Head of caudate nucleus (tissue), 42 donors: ENCODE data around the gene KCND3.

Experiments
- DNase-seq, 42 donors: peaks; one replicate each; pipeline versions ENCODE4 v3.0.0 to v3.0.0-alpha.2; 2020 to 2021; ENCODE audit warnings: mixed read lengths in 7 of 42
- intact Hi-C: fragments of 100-400 bp; cut with DNase I; formaldehyde crosslinking; loops from one replicate; pipeline ENCODE4 v1.15.0; 2022

KCND3 gene

DNA sequence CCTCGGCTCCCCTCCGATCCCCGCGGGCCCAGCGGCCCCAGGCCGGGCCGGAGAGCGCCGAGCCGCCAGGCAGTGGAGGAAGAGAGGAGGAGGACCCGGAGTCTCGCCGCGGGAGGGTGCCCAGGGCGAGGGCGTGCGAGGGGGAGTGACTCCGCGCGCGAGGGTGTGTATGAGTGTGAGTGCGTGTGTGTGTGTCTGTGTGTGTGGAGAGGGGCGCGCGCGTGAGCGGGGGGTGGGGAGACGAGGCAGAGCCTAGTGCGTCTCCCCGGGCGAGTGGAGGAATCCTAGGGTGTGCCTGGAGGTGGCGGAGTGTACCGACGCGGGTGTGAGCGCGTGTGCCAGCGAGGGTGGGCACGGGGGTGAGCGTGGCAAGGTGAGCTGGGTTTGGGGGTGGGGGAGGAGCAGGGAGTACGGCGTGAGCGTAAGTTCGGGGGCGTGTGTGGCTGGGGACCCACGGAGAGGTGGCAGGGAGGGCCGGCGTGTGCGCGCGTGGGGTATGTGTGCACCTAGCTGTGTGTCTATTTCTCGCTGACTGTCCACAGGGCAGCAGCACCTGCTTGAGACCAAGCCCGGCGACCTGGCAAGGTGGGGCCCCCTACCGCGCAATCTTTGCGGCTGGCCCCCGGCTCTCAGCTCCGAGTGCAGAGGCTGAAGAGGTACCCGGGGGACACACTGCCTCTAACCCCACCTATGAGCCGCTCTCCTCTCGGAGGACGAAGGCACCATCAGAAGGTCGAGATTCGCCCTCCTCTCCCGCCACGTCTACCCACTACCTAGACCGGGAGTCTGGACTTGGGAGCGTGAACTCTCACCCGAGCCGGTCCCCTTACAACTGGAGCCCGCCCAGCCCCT is 784 bp upstream of the KCND3 start:
- intact Hi-C loops, result no loop called here
- DNase-seq, result peak in 40 of 42 donors; percentile 16 to 78 (median 54)

DNA sequence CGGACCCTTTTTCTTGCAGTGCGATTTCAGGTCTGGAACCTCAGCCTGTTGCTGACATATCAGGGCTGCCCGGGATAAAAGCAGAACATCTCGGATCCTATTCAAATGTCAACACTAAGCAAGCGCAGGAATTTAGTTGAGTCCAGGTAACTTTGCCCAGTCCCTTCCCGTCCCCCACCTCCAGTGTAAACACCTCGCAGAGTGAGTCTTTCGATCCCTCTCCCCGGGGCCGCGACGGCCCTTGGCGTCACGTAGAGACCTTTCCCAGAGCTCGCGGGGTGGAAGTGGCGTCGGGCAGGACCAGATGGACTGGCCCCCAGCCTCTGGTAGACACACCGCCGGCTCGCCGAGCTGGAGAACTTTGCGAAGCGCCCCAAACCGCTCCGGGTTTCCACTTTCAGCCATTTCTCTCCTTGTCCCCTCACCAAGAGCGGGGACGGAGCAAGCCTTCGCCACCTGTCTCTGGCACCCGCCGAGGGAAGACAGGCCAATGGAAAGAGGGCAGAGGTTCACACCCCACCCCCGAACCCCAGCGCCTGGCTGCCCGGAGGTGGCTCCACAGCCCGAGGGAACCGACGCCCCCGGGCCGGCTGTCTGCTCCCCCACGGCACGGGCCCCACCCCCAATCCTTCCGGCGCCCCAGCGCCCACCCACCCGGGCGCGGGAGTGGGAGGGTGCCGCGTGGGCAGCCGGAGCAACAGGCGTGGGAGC is 570 bp downstream of the KCND3 start:
- intact Hi-C loops, result no loop called here
- DNase-seq, result peak in 30 of 42 donors; percentile 7 to 63 (median 32)

- DNase-seq, result no peak
- intact Hi-C loops, result no loop called here
Observed at GRCh38 chr1:111988377-111988742, 1.1 kb downstream of the KCND3 start.

- intact Hi-C loops, result no loop called here
- DNase-seq, result peak in 2 of 42 donors; percentile 14 to 53
Observed at GRCh38 chr1:111987502-111987901, 2.0 kb downstream of the KCND3 start.

DNA sequence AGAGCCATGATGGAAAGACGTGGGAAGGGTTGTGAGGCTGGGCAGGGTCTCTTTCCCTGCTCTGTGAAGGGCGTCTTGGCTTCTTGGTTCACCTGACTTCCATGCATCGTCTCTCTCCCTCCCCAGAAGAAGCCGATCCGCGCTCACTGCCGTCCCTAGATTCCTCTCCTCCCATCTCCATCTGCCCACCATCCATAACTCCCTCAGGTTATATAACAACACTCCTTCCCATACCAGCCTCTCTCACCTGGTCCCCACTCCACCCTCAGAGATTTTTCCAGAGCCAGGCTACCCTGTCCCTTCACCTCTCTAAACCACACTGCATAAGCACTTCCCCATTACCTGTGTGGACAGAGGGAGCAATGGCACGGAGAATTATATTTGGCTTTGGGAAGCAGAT is 6.0 kb downstream of the KCND3 start:
- intact Hi-C loops, result no loop called here

GRCh38 chr1:111982428-111982827 is 7.0 kb downstream of the KCND3 start:
- DNase-seq, result no peak
- intact Hi-C loops, result no loop called here

More for the DNA sequence above, 6.0 kb downstream of the KCND3 start:
- peak in 1 of 42 donors; percentile 52 for DNase-seq

- no peak for DNase-seq
Observed at GRCh38 chr1:111981871-111982270, 7.6 kb downstream of the KCND3 start.

DNA sequence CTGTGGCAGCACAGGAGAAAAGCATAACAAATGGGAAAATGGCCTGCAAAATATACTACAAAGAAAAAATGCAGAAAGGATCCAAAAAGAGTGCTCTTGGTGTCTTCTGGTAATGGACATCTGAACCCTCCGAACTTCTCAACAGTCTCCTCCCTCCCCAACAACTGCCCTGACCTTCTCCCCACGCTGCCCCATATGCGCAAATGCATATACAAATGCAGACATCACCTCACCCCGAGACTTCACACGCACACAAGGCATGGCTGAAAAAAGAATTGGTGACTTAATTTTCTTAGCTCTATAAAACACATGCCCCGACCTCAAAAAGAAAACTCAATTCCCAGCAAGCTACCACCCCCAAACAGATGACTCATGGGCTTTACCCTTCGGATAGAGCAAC is 8.4 kb downstream of the KCND3 start:
- peak in 2 of 42 donors; percentile 21 to 66 for DNase-seq
- intact Hi-C loops, result no loop called here

More at GRCh38 chr1:111981871-111982270, 7.6 kb downstream of the KCND3 start:
- intact Hi-C loops, result no loop called here

DNA sequence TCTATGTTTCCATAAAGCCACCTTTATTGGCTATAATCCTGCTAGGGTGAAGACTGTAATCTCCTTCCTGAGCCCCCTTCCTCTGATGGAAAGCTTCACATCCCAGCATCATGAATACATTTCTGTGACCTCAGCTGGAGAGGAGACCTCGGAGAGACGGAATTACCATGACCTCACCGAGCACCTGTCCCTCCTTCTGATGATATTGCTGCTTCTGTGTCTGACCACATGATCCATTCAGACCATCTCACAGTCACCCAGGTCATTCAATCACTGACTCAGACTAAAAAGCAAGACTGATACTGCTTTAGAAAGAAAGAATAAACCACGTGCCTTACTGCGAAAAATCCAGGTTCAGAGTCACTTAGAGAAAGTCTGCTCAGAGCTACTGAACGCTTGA is 8.8 kb downstream of the KCND3 start:
- no peak for DNase-seq
- intact Hi-C loops, result no loop called here

DNA sequence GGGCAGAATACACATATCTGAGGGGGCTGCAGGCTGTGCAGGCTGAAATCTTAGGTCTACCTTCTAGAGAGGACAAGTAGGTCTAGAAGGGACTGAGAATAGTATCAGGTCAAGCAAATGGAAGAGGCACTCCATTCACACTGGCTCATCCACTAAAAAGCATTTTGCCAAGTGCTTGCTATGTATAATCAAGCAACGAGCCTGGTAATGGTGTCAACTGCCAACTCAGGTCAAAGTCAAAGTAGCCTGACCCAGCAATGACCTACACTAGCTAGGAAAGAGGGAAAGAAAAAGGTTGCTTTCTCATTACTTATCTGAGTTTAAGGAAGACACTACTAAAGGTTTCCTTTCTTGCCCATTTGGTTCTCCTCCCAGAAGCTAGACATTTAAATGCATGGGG is 10.8 kb downstream of the KCND3 start:
- intact Hi-C loops, result no loop called here
- DNase-seq, result no peak

DNA sequence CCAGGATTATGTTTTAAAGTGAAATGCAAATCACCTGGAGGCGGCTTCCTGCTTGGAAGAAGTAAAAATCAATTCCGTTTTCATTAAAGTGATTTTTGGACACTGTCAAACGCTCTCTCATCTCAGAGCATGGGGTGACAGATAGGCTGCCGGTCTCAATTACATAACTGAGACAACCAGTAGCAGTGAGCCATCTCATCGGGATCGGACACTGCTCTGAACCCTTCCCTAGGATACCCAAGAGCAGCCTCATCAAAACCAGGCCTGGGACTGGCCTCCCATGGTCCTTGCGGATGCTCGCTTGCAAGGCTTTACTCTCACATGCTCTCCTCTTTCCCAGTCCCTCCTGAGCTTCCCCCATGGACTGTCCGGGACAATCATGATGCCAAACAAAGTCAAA is 12.1 kb downstream of the KCND3 start:
- intact Hi-C loops, result no loop called here
- no peak for DNase-seq

GRCh38 chr1:111976842-111977241 is 12.6 kb downstream of the KCND3 start:
- no peak for DNase-seq
- intact Hi-C loops, result no loop called here

- intact Hi-C loops, result no loop called here
- no peak for DNase-seq
Observed at GRCh38 chr1:111976332-111976731, 13.1 kb downstream of the KCND3 start.

- DNase-seq, result no peak
Observed at GRCh38 chr1:111973150-111973790, 16.2 kb downstream of the KCND3 start.

DNA sequence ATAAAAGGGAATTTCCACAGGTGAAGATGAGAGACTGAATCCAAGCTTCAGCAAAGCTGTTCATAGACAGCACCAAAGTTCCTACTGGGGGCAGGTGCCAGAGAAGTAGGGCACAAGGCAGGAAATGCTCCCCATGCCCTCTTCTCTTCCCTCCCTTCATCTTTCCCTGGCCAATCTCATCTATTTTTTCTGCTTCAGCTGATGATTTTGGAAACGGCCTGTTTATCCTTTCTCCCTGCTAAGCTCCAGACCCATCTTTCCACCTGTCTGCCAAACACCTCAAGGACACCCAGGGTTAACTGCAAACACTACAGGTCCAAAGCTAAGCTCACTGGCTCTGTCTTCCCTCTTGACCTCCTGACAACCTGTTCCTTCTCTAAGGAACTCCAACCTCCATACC is 18.1 kb downstream of the KCND3 start:
- DNase-seq, result no peak
- intact Hi-C loops, result no loop called here

More at GRCh38 chr1:111973150-111973790, 16.2 kb downstream of the KCND3 start:
- intact Hi-C loops, result no loop called here

GRCh38 chr1:111968511-111968910 is 21.0 kb downstream of the KCND3 start:
- no peak for DNase-seq
- intact Hi-C loops, result no loop called here

DNA sequence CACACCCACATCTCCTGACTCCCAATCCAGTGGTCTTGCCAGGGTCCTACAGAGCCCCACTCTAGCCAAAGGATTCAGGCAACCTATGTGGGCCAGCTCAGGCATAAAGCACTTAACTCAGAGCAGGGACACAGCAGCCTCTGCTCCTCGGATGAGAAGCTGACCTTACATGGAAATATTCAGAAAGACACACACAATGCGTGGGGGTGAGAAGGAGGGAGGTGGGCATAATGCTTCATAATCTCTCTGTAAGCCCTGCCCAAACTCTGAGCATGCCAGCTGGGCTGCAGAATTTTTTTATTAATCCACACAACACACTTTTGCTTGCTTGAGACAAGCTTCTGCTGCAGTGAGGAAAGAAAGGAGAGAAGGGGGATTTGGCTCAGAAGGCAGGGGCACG is 21.6 kb downstream of the KCND3 start:
- DNase-seq, result no peak
- intact Hi-C loops, result no loop called here

DNA sequence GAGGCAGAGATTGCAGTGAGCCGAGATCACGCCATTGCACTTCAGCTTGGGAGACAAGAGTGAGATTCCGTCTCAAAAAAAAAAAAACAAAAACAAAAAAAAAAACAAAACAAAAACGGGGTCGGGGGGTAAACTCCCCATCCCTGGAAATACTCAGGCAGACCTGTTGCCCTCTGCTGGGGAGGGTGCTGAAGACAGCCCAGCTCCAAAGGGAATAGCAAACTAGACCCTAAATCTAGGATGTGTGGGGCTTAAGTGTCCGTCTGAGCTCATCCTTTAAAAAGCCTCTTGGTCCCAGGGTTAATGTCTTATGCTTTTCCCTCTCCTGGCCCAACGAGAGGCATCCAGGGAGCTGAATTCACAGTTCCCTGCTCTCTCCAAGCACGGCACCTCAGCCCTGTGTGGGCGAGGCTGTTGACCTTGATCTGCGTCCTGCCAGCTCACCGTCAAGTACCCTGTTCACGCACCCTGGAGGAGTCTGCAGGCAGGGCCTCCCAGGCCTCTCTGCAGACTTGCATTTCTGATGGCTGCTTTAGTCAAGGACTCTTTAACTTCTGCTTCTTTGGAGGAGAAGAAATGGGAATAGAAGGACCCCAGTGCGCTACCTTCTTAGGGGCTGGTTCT is 22.3 kb downstream of the KCND3 start:
- intact Hi-C loops, result no loop called here
- DNase-seq, result no peak

- DNase-seq, result no peak
- intact Hi-C loops, result no loop called here
Observed at GRCh38 chr1:111965781-111966443, 23.6 kb downstream of the KCND3 start.
